GM10248 (cell line): ENCODE measurements around the gene DNAH17.

Experiments
- CTCF ChIA-PET: fragments of 300-600 bp; sonication (Branson Sonifier 250); formaldehyde crosslinking; extraction: SDS; loops from one replicate; lab custom pipeline; 2021; ENCODE audit warnings: antibody characterized with exemption; lab: Yijun Ruan, JAX
- POLR2A ChIA-PET: fragments of 350-650 bp; sonication (Branson Sonifier 250); formaldehyde crosslinking; extraction: SDS; loops from one replicate; lab custom pipeline; 2020; ENCODE audit warnings: antibody characterized with exemption; lab: Yijun Ruan, JAX
- DNase-seq: peaks from one replicate; pipeline ENCODE4 v3.0.0; 2012; ENCODE audit errors: extremely low spot score
- CTCF ChIP-seq: IDR thresholded peaks from 2 replicates; pipeline ENCODE4 v1.5.1; 2012; ENCODE audit warnings: mild to moderate bottlenecking, low read depth; ENCODE audit errors: extremely low read depth, missing control alignments, control extremely low read depth

DNAH17 gene

DNA sequence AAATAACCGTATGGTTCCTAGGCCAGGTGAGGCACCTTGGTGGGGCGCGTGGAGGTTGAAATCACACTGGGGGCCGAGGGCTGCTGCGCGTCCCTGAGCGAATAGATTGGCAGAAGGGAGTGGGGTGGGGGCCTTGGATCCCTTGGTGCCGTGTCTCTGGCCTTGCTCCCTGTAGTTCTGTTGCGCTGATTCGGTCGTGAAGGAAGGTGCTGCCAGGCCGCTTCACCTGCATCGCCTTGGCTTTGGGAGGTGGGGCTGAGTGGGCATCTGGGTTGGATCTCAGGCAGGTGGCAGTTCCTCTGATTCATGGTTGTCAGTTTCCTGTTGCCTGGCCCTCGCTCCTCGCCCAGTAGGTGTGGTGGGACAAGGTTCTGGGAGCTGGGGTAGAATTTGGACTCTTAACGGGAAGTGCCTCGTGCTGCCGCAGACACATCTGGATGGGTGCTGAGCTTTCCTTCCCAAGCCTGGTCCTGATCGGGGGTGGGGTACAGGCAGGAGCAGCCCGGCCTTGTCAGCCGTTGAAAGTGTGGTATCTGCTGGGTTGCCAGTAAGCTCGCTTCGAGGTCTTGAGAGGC is 168.6 kb downstream of the DNAH17 start:
- ChIA-PET POLR2A (no interaction called here), CTCF (interaction anchor here (0.8 to 1.6 kb wide), 2 partner anchors 14 to 44 kb away, joined by 3 to 4 read pairs; no protein-coding TSS in a partner anchor)
- no peak for DNase-seq
- TF ChIP-seq CTCF, result no peak

DNA sequence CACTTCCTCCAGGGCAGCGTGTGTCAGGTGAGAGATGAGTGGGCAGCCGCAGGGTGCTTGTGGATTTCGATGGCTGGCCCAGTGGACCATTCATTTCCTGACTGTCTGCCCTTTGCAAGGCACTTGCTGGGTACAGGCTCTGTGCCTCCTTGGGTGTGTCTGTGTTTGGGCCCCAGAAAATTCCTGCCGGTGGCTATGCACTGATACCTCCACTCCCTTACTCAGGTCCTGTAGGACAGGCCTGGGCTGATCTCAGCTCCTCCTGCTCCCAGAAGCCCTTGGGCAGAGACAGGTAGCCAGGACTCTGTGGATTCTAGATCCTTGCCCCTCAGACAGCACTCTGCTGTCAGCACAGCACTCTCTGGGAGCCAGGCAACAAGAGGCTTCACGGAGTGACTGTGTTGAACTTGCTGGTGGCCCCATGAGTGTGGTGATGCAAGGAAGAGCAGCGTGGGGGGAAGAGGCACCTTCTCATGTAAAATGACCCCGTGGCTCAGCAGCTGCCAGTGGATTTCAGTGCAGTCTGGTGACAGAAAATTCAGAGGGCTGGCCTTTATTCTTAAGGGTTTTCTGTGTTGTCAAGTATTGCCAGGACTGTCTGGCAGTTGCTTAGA is 169.7 kb downstream of the DNAH17 start:
- DNase-seq, result no peak
- no peak for TF ChIP-seq CTCF
- ChIA-PET CTCF (interaction anchor here (0.6 to 1.6 kb wide), 4 partner anchors 9 to 436 kb away, joined by 3 to 4 read pairs (median 3); no protein-coding TSS in a partner anchor), POLR2A (no interaction called here)

- ChIA-PET POLR2A (no interaction called here), CTCF (interaction anchor here (0.8 kb wide), 1 partner anchor 10 kb away, joined by 3 read pairs; no protein-coding TSS in a partner anchor)
- DNase-seq, result no peak
- TF ChIP-seq CTCF, result no peak
Observed at GRCh38 chr17:78406920-78407319, 170.3 kb downstream of the DNAH17 start.

GRCh38 chr17:78406396-78406795 is 170.8 kb downstream of the DNAH17 start:
- TF ChIP-seq CTCF, result no peak
- ChIA-PET POLR2A (no interaction called here), CTCF (interaction anchor here (2.7 kb wide), 1 partner anchor 15 kb away, joined by 7 read pairs; no protein-coding TSS in a partner anchor)
- DNase-seq, result no peak

- POLR2A ChIA-PET, result no interaction called here
- no peak for DNase-seq
- no peak for TF ChIP-seq CTCF
- CTCF ChIA-PET, result interaction anchor here (2.7 to 6.3 kb wide), 2 partner anchors 13 to 18 kb away, joined by 7 to 29 read pairs; no protein-coding TSS in a partner anchor
Observed at GRCh38 chr17:78403822-78404221, 173.4 kb downstream of the DNAH17 start.

DNA sequence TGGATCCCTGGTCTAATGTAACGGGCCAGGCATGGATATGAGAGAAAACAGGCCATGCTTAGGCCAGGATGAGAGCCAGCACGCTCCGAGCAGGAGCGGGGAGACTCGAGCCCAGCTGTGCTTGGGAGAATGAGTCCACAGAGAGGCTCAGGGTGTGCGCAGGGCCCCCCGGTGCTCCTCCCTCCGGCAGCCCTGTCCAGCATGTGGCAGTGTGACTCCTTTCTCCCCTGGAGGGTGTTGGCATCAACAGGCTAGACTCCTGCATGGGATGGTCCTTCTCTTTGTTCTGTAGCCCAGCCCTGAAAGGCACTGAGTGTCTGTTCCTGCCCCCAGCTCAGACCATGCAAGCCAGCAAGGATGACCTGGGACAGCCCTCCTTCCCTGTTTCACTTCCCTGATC is 175.3 kb downstream of the DNAH17 start:
- TF ChIP-seq CTCF, result no peak
- ChIA-PET POLR2A (no interaction called here), CTCF (interaction anchor here (0.7 to 6.3 kb wide), 6 partner anchors 11 to 317 kb away, joined by 3 to 29 read pairs (median 6); partner anchors contain the start of gene SOCS3)

More for the DNA sequence above, 175.3 kb downstream of the DNAH17 start:
- no peak for DNase-seq
